Nephron progenitor cell (in vitro differentiated cells): ENCODE measurements around the gene SFI1.
A peak's percentile ranks its signal among the peaks of the same experiment; 100 is the strongest.

ENCODE experiments used
- DNase-seq: peaks from one replicate; pipeline ENCODE4 v3.0.0; 2021
- H3K27ac Mint-ChIP-seq: 2 replicates; pipeline ENCODE4 v1.8.0; 2021; ENCODE audit warnings: mild to moderate bottlenecking, moderate library complexity, mixed read lengths
- H3K27me3 Mint-ChIP-seq: 2 replicates; pipeline ENCODE4 v1.8.0; 2021; ENCODE audit warnings: mild to moderate bottlenecking, low read depth, mixed read lengths; ENCODE audit not compliant: poor library complexity
- H3K36me3 Mint-ChIP-seq: 2 replicates; pipeline ENCODE4 v1.8.0; 2021; ENCODE audit warnings: low read depth, mixed read lengths
- H3K4me1 Mint-ChIP-seq: 2 replicates; pipeline ENCODE4 v1.8.0; 2021; ENCODE audit warnings: mixed read lengths
- H3K4me3 Mint-ChIP-seq: 2 replicates; pipeline ENCODE4 v1.8.0; 2021; ENCODE audit warnings: mild to moderate bottlenecking, moderate library complexity, mixed read lengths
- H3K9me3 Mint-ChIP-seq: 2 replicates; pipeline ENCODE4 v1.8.0; 2021; ENCODE audit warnings: mild to moderate bottlenecking, moderate library complexity, mixed read lengths
- TF ChIP-seq, protein P1 (sequence below): fragments of 200-600 bp; sonication (generic); IDR thresholded peaks from 2 replicates; pipeline ENCODE4 v1.5.0; 2021; ENCODE audit warnings: antibody characterized with exemption

The SFI1 gene

GRCh38 chr22:31451709-31452571 is 44.4 kb upstream of the SFI1 start:
- Mint-ChIP-seq H3K27me3 (no peaks in the 10 kb centered on the region), H3K9me3 (no peaks in the 10 kb centered on the region), H3K4me3 (no peak overlapping the region), H3K36me3 (peaks cover 39% of the 10 kb centered on the region), H3K4me1 (no peaks in the 10 kb centered on the region), H3K27ac (no peak overlapping the region)
- TF ChIP-seq, protein P1, sequence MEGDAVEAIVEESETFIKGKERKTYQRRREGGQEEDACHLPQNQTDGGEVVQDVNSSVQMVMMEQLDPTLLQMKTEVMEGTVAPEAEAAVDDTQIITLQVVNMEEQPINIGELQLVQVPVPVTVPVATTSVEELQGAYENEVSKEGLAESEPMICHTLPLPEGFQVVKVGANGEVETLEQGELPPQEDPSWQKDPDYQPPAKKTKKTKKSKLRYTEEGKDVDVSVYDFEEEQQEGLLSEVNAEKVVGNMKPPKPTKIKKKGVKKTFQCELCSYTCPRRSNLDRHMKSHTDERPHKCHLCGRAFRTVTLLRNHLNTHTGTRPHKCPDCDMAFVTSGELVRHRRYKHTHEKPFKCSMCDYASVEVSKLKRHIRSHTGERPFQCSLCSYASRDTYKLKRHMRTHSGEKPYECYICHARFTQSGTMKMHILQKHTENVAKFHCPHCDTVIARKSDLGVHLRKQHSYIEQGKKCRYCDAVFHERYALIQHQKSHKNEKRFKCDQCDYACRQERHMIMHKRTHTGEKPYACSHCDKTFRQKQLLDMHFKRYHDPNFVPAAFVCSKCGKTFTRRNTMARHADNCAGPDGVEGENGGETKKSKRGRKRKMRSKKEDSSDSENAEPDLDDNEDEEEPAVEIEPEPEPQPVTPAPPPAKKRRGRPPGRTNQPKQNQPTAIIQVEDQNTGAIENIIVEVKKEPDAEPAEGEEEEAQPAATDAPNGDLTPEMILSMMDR, result no peak
- DNase-seq, result no peak

DNA sequence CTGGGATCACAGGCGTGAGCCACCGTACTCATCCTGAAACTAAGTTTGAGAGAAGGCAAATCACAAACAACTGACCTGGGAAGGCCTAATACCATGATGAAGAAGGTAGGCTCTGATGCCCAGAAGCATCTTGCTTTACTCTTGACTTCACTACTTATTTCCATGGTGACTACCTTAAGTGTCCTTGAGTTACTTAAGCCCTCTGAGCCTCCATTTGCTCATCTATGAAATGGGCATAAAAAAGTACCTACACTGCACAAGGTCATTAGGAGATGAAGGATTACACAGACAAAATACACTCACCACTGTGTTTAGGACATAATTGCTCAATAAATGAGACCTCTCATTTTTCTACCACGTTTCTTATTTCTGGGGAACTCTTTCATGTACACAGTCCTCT is 34.6 kb upstream of the SFI1 start:
- no peak overlapping the region for H3K27ac Mint-ChIP-seq
- no peaks in the 10 kb centered on the region for H3K9me3 Mint-ChIP-seq
- H3K4me1 Mint-ChIP-seq, result no peaks in the 10 kb centered on the region
- TF ChIP-seq, protein P1, result no peak
- H3K27me3 Mint-ChIP-seq, result no peaks in the 10 kb centered on the region
- H3K4me3 Mint-ChIP-seq, result no peak overlapping the region
- peaks cover 75% of the 10 kb centered on the region for H3K36me3 Mint-ChIP-seq
- no peak for DNase-seq

DNA sequence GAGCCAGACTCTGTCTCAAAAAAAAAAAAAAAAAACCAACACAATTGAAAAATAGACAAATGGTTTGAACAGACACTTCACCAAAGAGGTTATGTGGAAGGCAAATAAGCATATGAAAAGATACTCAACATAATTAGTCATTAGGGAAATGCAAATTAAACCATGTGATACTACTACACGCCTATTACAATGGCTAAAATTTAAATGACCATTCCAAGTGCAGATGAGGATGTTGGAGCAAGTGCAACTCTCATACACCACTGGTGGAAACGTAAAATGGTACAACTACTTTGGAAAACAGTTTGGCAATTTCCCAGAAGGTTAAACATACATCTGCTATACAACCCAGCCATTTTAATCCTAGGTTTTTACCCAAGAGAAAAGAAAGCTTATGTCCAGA is 31.0 kb upstream of the SFI1 start:
- peaks cover 76% of the 10 kb centered on the region for H3K36me3 Mint-ChIP-seq
- no peaks in the 10 kb centered on the region for H3K27me3 Mint-ChIP-seq
- H3K4me3 Mint-ChIP-seq, result no peak overlapping the region
- no peaks in the 10 kb centered on the region for H3K4me1 Mint-ChIP-seq
- DNase-seq, result no peak
- TF ChIP-seq, protein P1, result no peak
- H3K9me3 Mint-ChIP-seq, result no peaks in the 10 kb centered on the region
- no peak overlapping the region for H3K27ac Mint-ChIP-seq

GRCh38 chr22:31474743-31475142 is 21.6 kb upstream of the SFI1 start:
- H3K27ac Mint-ChIP-seq, result no peak overlapping the region
- TF ChIP-seq, protein P1, result no peak
- DNase-seq, result no peak
- peaks cover 8% of the 10 kb centered on the region for H3K4me1 Mint-ChIP-seq
- H3K9me3 Mint-ChIP-seq, result no peaks in the 10 kb centered on the region
- H3K36me3 Mint-ChIP-seq, result peaks cover 67% of the 10 kb centered on the region
- H3K4me3 Mint-ChIP-seq, result no peak overlapping the region
- H3K27me3 Mint-ChIP-seq, result no peaks in the 10 kb centered on the region

GRCh38 chr22:31475800-31476199 is 20.5 kb upstream of the SFI1 start:
- no peaks in the 10 kb centered on the region for H3K27me3 Mint-ChIP-seq
- peak overlapping the region; percentile 61 for H3K27ac Mint-ChIP-seq
- no peak overlapping the region for H3K4me3 Mint-ChIP-seq
- no peaks in the 10 kb centered on the region for H3K9me3 Mint-ChIP-seq
- H3K36me3 Mint-ChIP-seq, result peaks cover 76% of the 10 kb centered on the region
- no peak for DNase-seq
- TF ChIP-seq, protein P1, result no peak
- peaks cover 8% of the 10 kb centered on the region for H3K4me1 Mint-ChIP-seq

DNA sequence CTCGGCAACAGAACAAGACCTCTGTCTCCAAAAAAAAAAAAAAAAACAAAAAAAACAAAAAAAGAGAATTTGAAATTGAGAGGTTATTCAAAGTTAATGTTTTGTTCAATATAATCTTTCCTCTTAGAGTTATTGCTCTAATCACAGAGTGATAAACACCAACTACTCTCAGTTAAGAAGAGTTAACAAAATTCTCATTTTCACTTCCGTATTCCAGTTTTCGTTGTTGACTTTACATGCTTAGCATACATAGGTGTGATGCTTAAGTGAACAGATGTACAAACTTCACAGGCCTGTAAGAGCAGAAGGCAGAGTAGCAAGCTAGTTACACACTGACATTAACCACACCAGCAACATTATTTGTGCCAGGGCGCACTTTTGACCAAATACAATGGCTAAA is 19.0 kb upstream of the SFI1 start:
- H3K27me3 Mint-ChIP-seq, result no peaks in the 10 kb centered on the region
- H3K4me1 Mint-ChIP-seq, result peaks cover 8% of the 10 kb centered on the region
- H3K27ac Mint-ChIP-seq, result no peak overlapping the region
- peaks cover 76% of the 10 kb centered on the region for H3K36me3 Mint-ChIP-seq
- no peak overlapping the region for H3K4me3 Mint-ChIP-seq
- H3K9me3 Mint-ChIP-seq, result no peaks in the 10 kb centered on the region
- DNase-seq, result no peak
- TF ChIP-seq, protein P1, result no peak
